ENCODE data around the gene ATG101. TPM values are rescaled to one million over a fixed set of nuclear protein-coding genes. Genes with fewer than 3 reads are reported as not detected.

Gene ATG101
- total and polyA plus RNA-seq, 2 of the 8 experiments (the other 6 are each of a cell fraction or from before 2014, with no cell fraction given): 49.8 to 55.9 TPM

DNA sequence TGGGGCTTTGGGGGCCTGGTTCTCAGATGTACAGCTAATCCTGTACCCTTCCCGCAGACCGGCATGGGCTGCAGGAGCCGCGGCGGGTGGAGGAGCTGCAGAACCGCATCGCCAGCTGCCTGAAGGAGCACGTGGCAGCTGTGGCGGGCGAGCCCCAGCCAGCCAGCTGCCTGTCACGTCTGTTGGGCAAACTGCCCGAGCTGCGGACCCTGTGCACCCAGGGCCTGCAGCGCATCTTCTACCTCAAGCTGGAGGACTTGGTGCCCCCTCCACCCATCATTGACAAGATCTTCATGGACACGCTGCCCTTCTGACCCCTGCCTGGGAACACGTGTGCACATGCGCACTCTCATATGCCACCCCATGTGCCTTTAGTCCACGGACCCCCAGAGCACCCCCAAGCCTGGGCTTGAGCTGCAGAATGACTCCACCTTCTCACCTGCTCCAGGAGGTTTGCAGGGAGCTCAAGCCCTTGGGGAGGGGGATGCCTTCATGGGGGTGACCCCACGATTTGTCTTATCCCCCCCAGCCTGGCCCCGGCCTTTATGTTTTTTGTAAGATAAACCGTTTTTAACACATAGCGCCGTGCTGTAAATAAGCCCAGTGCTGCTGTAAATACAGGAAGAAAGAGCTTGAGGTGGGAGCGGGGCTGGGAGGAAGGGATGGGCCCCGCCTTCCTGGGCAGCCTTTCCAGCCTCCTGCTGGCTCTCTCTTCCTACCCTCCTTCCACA, 11.0 kb upstream of the ATG101 start:
- no peak overlapping the region for H3K9ac ChIP-seq (replicated peaks in 1 of 4; ENCODE audit: extremely low read depth in 1 of 4, low read depth in 3 of 4, low read length in 3 of 4)
- FAIRE-seq: no peak
- TF ChIP-seq SP1 (IDR thresholded peaks at IDR 0.05; ENCODE audit: low read depth, low read length): no peak
- no peak for TF ChIP-seq TAF1 (IDR thresholded peaks at IDR 0.05; ENCODE audit: low read depth, low read length)
- TF ChIP-seq JUN (IDR thresholded peaks at IDR 0.05; ENCODE audit: low read depth, low read length): no peak
- TF ChIP-seq ASH2L (IDR thresholded peaks at IDR 0.05; ENCODE audit: low read length): no peak
- no peak for TF ChIP-seq BACH1 (IDR thresholded peaks at IDR 0.05; ENCODE audit: low read length)
- TF ChIP-seq, protein P1, sequence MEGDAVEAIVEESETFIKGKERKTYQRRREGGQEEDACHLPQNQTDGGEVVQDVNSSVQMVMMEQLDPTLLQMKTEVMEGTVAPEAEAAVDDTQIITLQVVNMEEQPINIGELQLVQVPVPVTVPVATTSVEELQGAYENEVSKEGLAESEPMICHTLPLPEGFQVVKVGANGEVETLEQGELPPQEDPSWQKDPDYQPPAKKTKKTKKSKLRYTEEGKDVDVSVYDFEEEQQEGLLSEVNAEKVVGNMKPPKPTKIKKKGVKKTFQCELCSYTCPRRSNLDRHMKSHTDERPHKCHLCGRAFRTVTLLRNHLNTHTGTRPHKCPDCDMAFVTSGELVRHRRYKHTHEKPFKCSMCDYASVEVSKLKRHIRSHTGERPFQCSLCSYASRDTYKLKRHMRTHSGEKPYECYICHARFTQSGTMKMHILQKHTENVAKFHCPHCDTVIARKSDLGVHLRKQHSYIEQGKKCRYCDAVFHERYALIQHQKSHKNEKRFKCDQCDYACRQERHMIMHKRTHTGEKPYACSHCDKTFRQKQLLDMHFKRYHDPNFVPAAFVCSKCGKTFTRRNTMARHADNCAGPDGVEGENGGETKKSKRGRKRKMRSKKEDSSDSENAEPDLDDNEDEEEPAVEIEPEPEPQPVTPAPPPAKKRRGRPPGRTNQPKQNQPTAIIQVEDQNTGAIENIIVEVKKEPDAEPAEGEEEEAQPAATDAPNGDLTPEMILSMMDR (IDR thresholded peaks at IDR 0.05; ENCODE audit: control extremely low read depth in 1 of 3, insufficient read depth in 1 of 3, low read depth in 1 of 3, low read length in 3 of 3): no peak
- TF ChIP-seq SP4 (IDR thresholded peaks at IDR 0.05; ENCODE audit: low read length): no peak
- no peak for TF ChIP-seq SUZ12 (IDR thresholded peaks at IDR 0.05; ENCODE audit: low read length)
- no peak for TF ChIP-seq JUND (IDR thresholded peaks at IDR 0.05; ENCODE audit: low read length)

More for the DNA sequence above, 11.0 kb upstream of the ATG101 start:
- H3K4me1 ChIP-seq (replicated peaks in 1 of 4; ENCODE audit: control insufficient read depth in 3 of 4, insufficient read depth in 4 of 4, low read length in 3 of 4): no peaks in the 10 kb centered on the region; a peak in 1 of 7 replicates
- peaks cover 0 to 9% (median 5%) of the 10 kb centered on the region in 4 experiments; a peak in 4 of 8 replicates for H3K36me3 ChIP-seq (ENCODE audit: control insufficient read depth in 2 of 4, insufficient read depth in 4 of 4, low read length in 3 of 4)
- H3K4ac ChIP-seq (replicated peaks; ENCODE audit: insufficient read length, low read depth, low read length): no peak overlapping the region
- H4K20me1 ChIP-seq (replicated peaks in 1 of 2; ENCODE audit: control insufficient read depth in 1 of 2, insufficient read depth in 2 of 2, low read length in 2 of 2): peaks cover 2 to 3% of the 10 kb centered on the region in 2 experiments
- no peak for DNase-seq (ENCODE audit: low read depth in 1 of 2, low spot score in 2 of 2)
- H3K4me2 ChIP-seq (ENCODE audit: insufficient read depth in 1 of 2, low read depth in 2 of 2, low read length in 2 of 2): no peak overlapping the region
- no peak overlapping the region for H3K56ac ChIP-seq (replicated peaks; ENCODE audit: insufficient read length, low read depth, low read length)
- no peak overlapping the region for H2BK20ac ChIP-seq (ENCODE audit: low read length)
- no peak overlapping the region for H4K8ac ChIP-seq (ENCODE audit: extremely low read depth, insufficient read depth, low read length)
- H4K91ac ChIP-seq (replicated peaks; ENCODE audit: insufficient read length, low read length): no peak overlapping the region
- H2AK5ac ChIP-seq (ENCODE audit: low read depth, low read length): no peak overlapping the region
- no peak overlapping the region for H3K18ac ChIP-seq (ENCODE audit: extremely low read depth, low read length)
- H2AFZ ChIP-seq (ENCODE audit: low read length): no peak overlapping the region
- WGBS, 2 experiments (ENCODE audit: extremely low coverage in 1 of 2, insufficient coverage in 1 of 2, insufficient read length in 1 of 2, insufficient replicate concordance in 2 of 2, low coverage in 1 of 2, low lambda C conversion rate in 2 of 2, missing lambda C conversion rate in 1 of 2): 92% methylated on average over 19 of the region's 25 CpGs; no CpG with 5 or more reads in 1 of the 2 experiments
- no peak overlapping the region for H2BK120ac ChIP-seq (replicated peaks; ENCODE audit: low read depth, low read length)
- POLR2A ChIA-PET (ENCODE audit: partially characterized antibody): interaction anchor here (1.0 to 3.0 kb wide), 4 partner anchors 8 to 18 kb away, joined by 3 to 8 read pairs (median 4); partner anchors contain the start of gene NR4A1
- no peak overlapping the region for H2BK5ac ChIP-seq (ENCODE audit: low read depth, low read length)
- H3K27ac ChIP-seq (ENCODE audit: low read depth, low read length): no peak overlapping the region
- no peak overlapping the region for H3K14ac ChIP-seq (ENCODE audit: insufficient read length)
- no peaks in the 10 kb centered on the region for H3K23me2 ChIP-seq (ENCODE audit: low read depth, low read length)
- no peaks in the 10 kb centered on the region; a peak in 1 of 7 replicates for H3K27me3 ChIP-seq (replicated peaks in 1 of 4; ENCODE audit: control insufficient read depth in 3 of 4, extremely low read depth in 1 of 4, insufficient read depth in 3 of 4, low read length in 3 of 4)
- H3K4me3 ChIP-seq (ENCODE audit: extremely low read depth in 1 of 4, insufficient read depth in 2 of 4, low read depth in 3 of 4, low read length in 4 of 4): no peak overlapping the region
- H3K23ac ChIP-seq (ENCODE audit: insufficient read length): no peak overlapping the region
- no peak overlapping the region for H2BK15ac ChIP-seq (ENCODE audit: low read length)
- H3K79me2 ChIP-seq (ENCODE audit: control insufficient read depth in 1 of 2, insufficient read depth in 2 of 2, low read length in 2 of 2): no peaks in the 10 kb centered on the region
- no peaks in the 10 kb centered on the region for H3K9me3 ChIP-seq (ENCODE audit: insufficient read depth in 2 of 2, low read depth in 1 of 2, low read length in 1 of 2)
- CTCF ChIA-PET (ENCODE audit: partially characterized antibody): interaction anchor here (0.9 to 34.1 kb wide), 10 partner anchors 9 to 268 kb away, joined by 3 to 1022 read pairs (median 3); partner anchors contain the start of gene ATG101
- no peaks in the 10 kb centered on the region for H3K79me1 ChIP-seq (ENCODE audit: low read depth, low read length)
- H2BK12ac ChIP-seq (ENCODE audit: low read depth, low read length): no peak overlapping the region
- H4K5ac ChIP-seq (ENCODE audit: insufficient read length, low read depth, low read length): no peak overlapping the region

All from H1 (cell line).